IMR-90 (cell line): ENCODE data around the gene CITED4. TPM values are rescaled to one million over a fixed set of nuclear protein-coding genes. Genes with fewer than 3 reads are reported as not detected.

Source experiments
- ATAC-seq: fragments of 200-7000 bp; cut with Tn5 transposase; 2 replicates; pipeline ENCODE4 v1.9.1; 2020; ENCODE audit warnings: low read depth, mild to moderate bottlenecking, moderate library complexity
- BruUV-seq: library from RNA; stranded (reverse); fragments of 400-500 nt; replicated peaks from 2 replicates; lab custom pipeline; 2021; lab: Mats Ljungman, UMichigan
- CTCF ChIA-PET: fragments of 300-600 bp; formaldehyde crosslinking; extraction: SDS; loops from one replicate; lab custom pipeline; 2021; ENCODE audit warnings: antibody characterized with exemption; lab: Yijun Ruan, JAX
- POLR2A ChIA-PET: fragments of 300-600 bp; sonication (Branson Sonifier 250); formaldehyde crosslinking; loops from one replicate; lab custom pipeline; 2022; ENCODE audit warnings: antibody characterized with exemption; ENCODE audit not compliant: unreplicated experiment; lab: Charles Lee
- DNase-seq: peaks from one replicate; pipeline ENCODE4 v3.0.0; 2013
- H2AFZ ChIP-seq: replicated peaks from 2 replicates; pipeline ENCODE3; 2013; ENCODE audit warnings: low read length, mild to moderate bottlenecking; ENCODE audit not compliant: poor library complexity
- H2AK5ac ChIP-seq: 2 replicates; pipeline ENCODE4 v1.6.1; 2013; ENCODE audit warnings: low read depth, low read length, inconsistent platforms
- H2AK9ac ChIP-seq: replicated peaks from 2 replicates; pipeline ENCODE3; 2013; ENCODE audit warnings: mild to moderate bottlenecking, low read depth, low read length, moderate library complexity; ENCODE audit not compliant: poor library complexity
- H2BK120ac ChIP-seq: 2 replicates; pipeline ENCODE4 v1.6.1; 2013; ENCODE audit warnings: low read depth, low read length, inconsistent platforms
- H2BK15ac ChIP-seq: 3 replicates; pipeline ENCODE4 v1.6.1; 2013; ENCODE audit warnings: low read depth, low read length, inconsistent platforms
- H2BK20ac ChIP-seq: 2 replicates; pipeline ENCODE4 v1.6.1; 2013; ENCODE audit warnings: low read depth, mild to moderate bottlenecking, inconsistent platforms, low read length, moderate library complexity
- H2BK5ac ChIP-seq: 2 replicates; pipeline ENCODE4 v1.6.1; 2013; ENCODE audit warnings: mild to moderate bottlenecking, low read depth, low read length, inconsistent platforms; ENCODE audit not compliant: poor library complexity, severe bottlenecking
- H3K14ac ChIP-seq: replicated peaks from 2 replicates; pipeline ENCODE4 v1.6.1; 2013; ENCODE audit warnings: low read depth, low read length, inconsistent platforms
- H3K18ac ChIP-seq: 2 replicates; pipeline ENCODE4 v1.6.1; 2013; ENCODE audit warnings: low read depth, low read length, control low read depth
- H3K23ac ChIP-seq: 2 replicates; pipeline ENCODE4 v1.6.1; 2013; ENCODE audit warnings: low read depth, low read length, inconsistent platforms
- H3K27ac ChIP-seq: 2 replicates; pipeline ENCODE4 v1.5.1; 2013; ENCODE audit warnings: mild to moderate bottlenecking, control low read depth, low read length; ENCODE audit not compliant: insufficient read depth
- H3K27me3 ChIP-seq: 2 replicates; pipeline ENCODE4 v1.6.1; 2013; ENCODE audit warnings: low read length; ENCODE audit not compliant: control insufficient read depth, insufficient read depth
- H3K36me3 ChIP-seq: 2 replicates; pipeline ENCODE4 v1.6.1; 2013; ENCODE audit warnings: low read length, mixed read lengths; ENCODE audit not compliant: control insufficient read depth, insufficient read depth
- H3K4ac ChIP-seq: 2 replicates; pipeline ENCODE4 v1.6.1; 2013; ENCODE audit warnings: low read depth, low read length, inconsistent platforms
- H3K4me1 ChIP-seq: 2 replicates; pipeline ENCODE4 v1.6.1; 2013; ENCODE audit warnings: low read length, mixed read lengths; ENCODE audit not compliant: control insufficient read depth, insufficient read depth
- H3K4me2 ChIP-seq: 2 replicates; pipeline ENCODE4 v1.6.1; 2013; ENCODE audit warnings: low read depth, mild to moderate bottlenecking, control low read depth, low read length, moderate library complexity
- H3K4me3 ChIP-seq: 2 replicates; pipeline ENCODE4 v1.5.1; 2013; ENCODE audit warnings: low read depth, mild to moderate bottlenecking, control low read depth, low read length, moderate library complexity; ENCODE audit not compliant: insufficient read depth
- H3K56ac ChIP-seq: 2 replicates; pipeline ENCODE4 v1.6.1; 2013; ENCODE audit warnings: low read length, inconsistent platforms; ENCODE audit not compliant: insufficient read depth; ENCODE audit errors: extremely low read depth
- H3K79me1 ChIP-seq, 2 experiments: 2 replicates each; pipeline ENCODE4 v1.6.1; 2013; ENCODE audit warnings: low read length in 2 of 2, inconsistent platforms in 1 of 2, low read depth in 1 of 2
- H3K9ac ChIP-seq: 2 replicates; pipeline ENCODE4 v1.6.1; 2013; ENCODE audit warnings: low read depth, low read length, control low read depth
- H3K9me1 ChIP-seq: 2 replicates; pipeline ENCODE4 v1.6.1; 2013; ENCODE audit warnings: low read length, inconsistent platforms; ENCODE audit not compliant: insufficient read depth
- H3K9me3 ChIP-seq: 2 replicates; pipeline ENCODE4 v1.6.1; 2013; ENCODE audit warnings: low read length; ENCODE audit not compliant: control insufficient read depth, insufficient read depth
- H4K20me1 ChIP-seq: 2 replicates; pipeline ENCODE4 v1.6.1; 2013; ENCODE audit warnings: low read length, inconsistent platforms; ENCODE audit not compliant: insufficient read depth
- H4K5ac ChIP-seq: 2 replicates; pipeline ENCODE4 v1.6.1; 2013; ENCODE audit warnings: mild to moderate bottlenecking, low read depth, low read length, control low read depth
- H4K8ac ChIP-seq, 2 experiments: 2 replicates each; pipeline ENCODE4 v1.6.1; 2013; ENCODE audit warnings: low read depth in 2 of 2, low read length in 2 of 2, control low read depth in 1 of 2, inconsistent platforms in 1 of 2
- H4K91ac ChIP-seq: 2 replicates; pipeline ENCODE4 v1.6.1; 2013; ENCODE audit warnings: low read depth, low read length, inconsistent platforms; ENCODE audit not compliant: insufficient read depth
- CEBPB ChIP-seq: IDR thresholded peaks from 2 replicates; pipeline ENCODE4 v1.6.1; 2012; ENCODE audit warnings: low read depth, low read length, improper control_type of control experiment
- CHD1 ChIP-seq: IDR thresholded peaks from 2 replicates; pipeline ENCODE4 v1.6.1; 2012; ENCODE audit warnings: low read depth, low read length, improper control_type of control experiment
- CTCF ChIP-seq: conservative IDR thresholded peaks from 2 replicates; pipeline ENCODE4 v1.5.1; 2012; ENCODE audit warnings: mild to moderate bottlenecking, low read depth, low read length, improper control_type of control experiment
- ELK1 ChIP-seq: fragments of 150-350 bp; IDR thresholded peaks from 2 replicates; pipeline ENCODE4 v1.6.1; 2016; ENCODE audit warnings: low read depth, mild to moderate bottlenecking, low read length, moderate library complexity, borderline replicate concordance
- FOS ChIP-seq: fragments of 150-350 bp; IDR thresholded peaks from 2 replicates; pipeline ENCODE4 v1.6.1; 2016; ENCODE audit warnings: low read depth, low read length
- MAFK ChIP-seq: IDR thresholded peaks from 2 replicates; pipeline ENCODE4 v1.6.1; 2012; ENCODE audit warnings: low read depth, low read length, improper control_type of control experiment
- RAD21 ChIP-seq: IDR thresholded peaks from 2 replicates; pipeline ENCODE4 v1.6.1; 2012; ENCODE audit warnings: low read length, improper control_type of control experiment
- SMC3 ChIP-seq: fragments of 150-350 bp; IDR thresholded peaks from 2 replicates; pipeline ENCODE4 v1.6.1; 2016; ENCODE audit warnings: low read depth, mild to moderate bottlenecking, antibody characterized with exemption, low read length, moderate library complexity
- USF2 ChIP-seq: fragments of 150-350 bp; IDR thresholded peaks from 2 replicates; pipeline ENCODE4 v1.6.1; 2017; ENCODE audit warnings: mild to moderate bottlenecking, antibody characterized with exemption, low read length, low read depth
- WGBS, 2 experiments: methylation state at CpG; one replicate each; pipeline versions ENCODE4 v1.1.5 to v1.1.7; 2013; ENCODE audit warnings: missing lambda C conversion rate in 2 of 2; ENCODE audit not compliant: insufficient read length in 1 of 2; ENCODE audit errors: extremely low coverage in 2 of 2; 5-methylcytosine and 5-hydroxymethylcytosine counted together
- dilution Hi-C: fragments of 300-500 bp; cut with HindIII; formaldehyde crosslinking; loops from one replicate; pipeline ENCODE4 v1.14.3; 2018; ENCODE audit warnings: low sequenced_read_pairs; ENCODE audit not compliant: unreplicated experiment
- in situ Hi-C: fragments of 300-500 bp; cut with MboI; formaldehyde crosslinking; loops from 3 replicates; pipeline ENCODE4 v1.14.3; 2019; ENCODE audit warnings: low sequenced_read_pairs, inconsistent platforms, mixed read lengths
- intact Hi-C: fragments of 100-400 bp; cut with micrococcal nuclease; formaldehyde crosslinking; loops from 2 replicates; pipeline ENCODE4 v1.10.0; 2022
- polyA plus RNA-seq, 3 experiments: library from polyadenylated mRNA; depleted of rRNA; stranded (reverse); fragments of >200 nt; gene quantifications; 2 replicates each; pipeline ENCODE4 v1.2.3, GENCODE V29; 2012; ENCODE audit warnings: low replicate concordance in 1 of 3
- total RNA-seq: library from RNA; depleted of rRNA; stranded (reverse); fragments of >200 nt; gene quantifications from 2 replicates; pipeline ENCODE4 v1.2.3, GENCODE V29; 2012

The CITED4 gene
- total and polyA plus RNA-seq, 2 of the 4 experiments (the other 2 are of a cell fraction): under 0.01 to 1.6 TPM

GRCh38 chr1:40898431-40898901 lies 36.3 kb upstream of the CITED4 start:
- ATAC-seq: peak; percentile 50; the same call in 1 of the 2 replicates
- no TSS peak for BruUV-seq

More at GRCh38 chr1:40898431-40898901, 36.3 kb upstream of the CITED4 start:
- Histone ChIP-seq H4K8ac (0 out of 4 replicates have a peak overlapping the region, but pooled peaks of 1 of the 2 experiments have one; percentile 13), H3K4me1 (peaks cover 14% of the 10 kb centered on the region), H2BK120ac (peak overlapping the region; percentile 38; the same call in 1 of the 2 replicates), H3K27me3 (no peaks in the 10 kb centered on the region), H3K9ac (no peak overlapping the region), H4K91ac (no peak overlapping the region), H3K18ac (no peak overlapping the region), H3K4me3 (no peak overlapping the region), H3K4me2 (0 out of 2 replicates have a peak overlapping the region, but pooled peaks have one; percentile 20), H3K4ac (peak overlapping the region; percentile 5), H2AFZ (peak overlapping the region; percentile 40), H2BK15ac (peak overlapping the region; percentile 27; the same call in 1 of the 3 replicates), H2BK5ac (no peak overlapping the region), H3K14ac (peak overlapping the region; percentile 72; the same call in 1 of the 2 replicates), H3K23ac (peak overlapping the region; percentile 44; the same call in 1 of the 2 replicates), H2AK9ac (peak overlapping the region; percentile 48), H3K9me3 (peaks cover 11% of the 10 kb centered on the region), H4K5ac (no peak overlapping the region; the same call in 1 of the 2 replicates), H2BK20ac (peak overlapping the region; percentile 65; the same call in 1 of the 2 replicates), H3K27ac (no peak overlapping the region), H4K20me1 (no peaks in the 10 kb centered on the region), H3K79me1 (no peaks in the 10 kb centered on the region), H3K9me1 (peaks cover 18% of the 10 kb centered on the region), H3K56ac (no peak overlapping the region), H2AK5ac (no peak overlapping the region; the same call in 1 of the 2 replicates), H3K36me3 (no peaks in the 10 kb centered on the region)
- ChIA-PET CTCF (no interaction called here), POLR2A (no interaction called here)
- TF ChIP-seq CEBPB (no peak), CHD1 (no peak), USF2 (no peak), ELK1 (no peak), FOS (no peak), CTCF (no peak), RAD21 (no peak), SMC3 (no peak), MAFK (no peak)
- intact Hi-C loops (no loop called here), in situ Hi-C loops (no loop called here), dilution Hi-C loops (no loop called here)
- no CpG with 5 or more reads among the region's 4 CpGs for WGBS, 2 experiments
- peak; percentile 49 for DNase-seq
